Body of pancreas (tissue), 4 donors: ENCODE measurements around the gene CHCHD6. TPM values are rescaled to one million over a fixed set of nuclear protein-coding genes. Genes with fewer than 3 reads are reported as not detected.
A peak's percentile ranks its signal among the peaks of the same experiment; 100 is the strongest.

Source experiments
- ATAC-seq: fragments of 150-250 bp; one replicate; pipeline ENCODE4 v1.9.1; 2016
- DNase-seq, 4 donors: peaks; one replicate each; pipeline ENCODE4 v3.0.0-alpha.2; 2019
- H3K27ac ChIP-seq, 4 donors: fragments of 200-600 bp; sonication (generic); 1 replicate in 3 of 4; 2 replicates in 1 of 4; pipeline versions ENCODE4 v1.5.1 to v1.6.1; 2016 to 2019; ENCODE audit warnings: mild to moderate bottlenecking in 1 of 4, mixed read lengths in 1 of 4, moderate library complexity in 1 of 4
- H3K27me3 ChIP-seq, 2 donors: fragments of 200-600 bp; sonication (generic); one replicate each; pipeline ENCODE4 v1.6.0; 2016; ENCODE audit warnings: mild to moderate bottlenecking in 1 of 2
- H3K36me3 ChIP-seq, 2 donors: fragments of 200-600 bp; sonication (generic); replicated peaks in 1 of 2; 2 replicates each; pipeline ENCODE4 v1.5.1; 2016; ENCODE audit warnings: low read depth in 2 of 2; ENCODE audit not compliant: insufficient read depth in 1 of 2
- H3K4me1 ChIP-seq: fragments of 200-600 bp; sonication (generic); one replicate; pipeline ENCODE4 v1.6.0; 2016
- H3K4me3 ChIP-seq, 2 donors: fragments of 200-600 bp; sonication (generic); 1 replicate in 1 of 2; 2 replicates in 1 of 2; pipeline ENCODE4 v1.5.1; 2016 to 2019
- H3K9me3 ChIP-seq, 3 donors: fragments of 200-600 bp; sonication (generic); 1 replicate in 2 of 3; 2 replicates in 1 of 3; pipeline ENCODE4 v1.5.1; 2016
- CTCF ChIP-seq, 7 experiments: fragments of 450-650 bp in 4 of 7; fragments of 200-600 bp in 3 of 7; sonication (generic) in 3 of 7; IDR thresholded peaks; one replicate each; pipeline ENCODE4 v1.5.1; 2016 to 2019; ENCODE audit warnings: antibody characterized with exemption in 7 of 7
- POLR2A ChIP-seq, 3 donors: fragments of 450-650 bp; IDR thresholded peaks; one replicate each; pipeline ENCODE4 v1.6.1; 2016; ENCODE audit warnings: antibody characterized with exemption in 3 of 3, mild to moderate bottlenecking in 2 of 3
- WGBS, 2 donors: methylation state at CpG; one replicate each; pipeline ENCODE4 v1.1.5; 2017; 5-methylcytosine and 5-hydroxymethylcytosine counted together
- intact Hi-C: fragments of 100-400 bp; cut with DNase I; formaldehyde crosslinking; loops from one replicate; pipeline ENCODE4 v1.15.1; 2023
- total RNA-seq, 2 donors: library from RNA; depleted of rRNA; stranded (reverse); fragments of >200 nt; gene quantifications; one replicate each; pipeline ENCODE4 v1.1.0, GENCODE V29; 2016

CHCHD6 gene
- total RNA-seq, 2 donors from 2014 or later, result 0.66 to 10.9 TPM

GRCh38 chr3:126777366-126777765, 73.3 kb downstream of the CHCHD6 start:
- no peaks in the 10 kb centered on the region for H3K27me3 ChIP-seq
- H3K36me3 ChIP-seq, result no peaks in the 10 kb centered on the region
- intact Hi-C loops, result no loop called here
- H3K27ac ChIP-seq, result no peak overlapping the region
- no peak overlapping the region for H3K4me3 ChIP-seq
- ATAC-seq (no peak), DNase-seq (no peak)
- TF ChIP-seq CTCF (IDR thresholded peaks at IDR 0.05) (no peak), POLR2A (IDR thresholded peaks at IDR 0.05) (no peak)
- no peaks in the 10 kb centered on the region for H3K4me1 ChIP-seq
- WGBS, 2 donors, result 90 to 96% methylated on average over 3 of the region's 3 CpGs
- H3K9me3 ChIP-seq, result no peaks in the 10 kb centered on the region

- 50% methylated on average over 1 of the region's 1 CpG for WGBS, 2 donors
- H3K27me3 ChIP-seq, result no peaks in the 10 kb centered on the region
- ATAC-seq (no peak), DNase-seq (no peak)
- no peaks in the 10 kb centered on the region for H3K36me3 ChIP-seq
- no peaks in the 10 kb centered on the region for H3K4me1 ChIP-seq
- no peak for TF ChIP-seq POLR2A (IDR thresholded peaks at IDR 0.05)
- TF ChIP-seq CTCF (IDR thresholded peaks at IDR 0.05), result no peak
- H3K27ac ChIP-seq, result no peak overlapping the region
- no peaks in the 10 kb centered on the region for H3K9me3 ChIP-seq
- intact Hi-C loops, result no loop called here
- no peak overlapping the region for H3K4me3 ChIP-seq
Measured at GRCh38 chr3:126780666-126781065, 76.6 kb downstream of the CHCHD6 start.

DNA sequence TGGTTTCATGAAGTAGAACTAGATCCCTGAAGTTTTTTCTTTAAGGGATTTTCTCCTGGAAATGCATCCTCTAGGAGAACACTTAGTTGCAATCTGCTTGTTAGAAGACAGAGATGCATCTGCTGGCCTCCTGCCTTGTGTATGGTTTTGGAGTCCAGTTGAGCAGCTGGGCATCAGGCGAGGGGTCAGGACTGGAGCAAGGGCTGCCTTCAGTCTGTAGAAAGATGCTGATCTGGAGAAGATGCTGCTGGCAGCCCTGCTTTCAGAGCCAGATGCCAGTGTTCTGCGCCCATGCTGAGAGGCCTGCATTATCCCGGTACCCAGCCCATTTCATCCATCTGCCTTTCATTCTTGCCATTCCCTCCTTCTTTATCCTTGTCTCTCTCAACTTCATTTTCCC, 77.4 kb downstream of the CHCHD6 start:
- 90 to 92% methylated on average over 3 of the region's 3 CpGs for WGBS, 2 donors
- intact Hi-C loops, result no loop called here

GRCh38 chr3:126781889-126782491, 78.0 kb downstream of the CHCHD6 start:
- Histone ChIP-seq H3K4me1 (no peaks in the 10 kb centered on the region), H3K9me3 (no peaks in the 10 kb centered on the region), H3K27ac (no peak overlapping the region), H3K36me3 (no peaks in the 10 kb centered on the region), H3K27me3 (no peaks in the 10 kb centered on the region), H3K4me3 (no peak overlapping the region)
- no peak for DNase-seq
- TF ChIP-seq POLR2A (IDR thresholded peaks at IDR 0.05) (no peak), CTCF (IDR thresholded peaks at IDR 0.05) (no peak)
- intact Hi-C loops, result no loop called here
- no peak for ATAC-seq
- WGBS, 2 donors, result 81 to 86% methylated on average over 12 of the region's 12 CpGs

More for the DNA sequence above, 77.4 kb downstream of the CHCHD6 start:
- ATAC-seq (no peak), DNase-seq (no peak)
- no peak overlapping the region for H3K27ac ChIP-seq
- H3K4me3 ChIP-seq, result no peak overlapping the region
- no peaks in the 10 kb centered on the region for H3K36me3 ChIP-seq
- no peaks in the 10 kb centered on the region for H3K27me3 ChIP-seq
- no peaks in the 10 kb centered on the region for H3K4me1 ChIP-seq
- TF ChIP-seq POLR2A (IDR thresholded peaks at IDR 0.05) (no peak), CTCF (IDR thresholded peaks at IDR 0.05) (no peak)
- H3K9me3 ChIP-seq, result no peaks in the 10 kb centered on the region

DNA sequence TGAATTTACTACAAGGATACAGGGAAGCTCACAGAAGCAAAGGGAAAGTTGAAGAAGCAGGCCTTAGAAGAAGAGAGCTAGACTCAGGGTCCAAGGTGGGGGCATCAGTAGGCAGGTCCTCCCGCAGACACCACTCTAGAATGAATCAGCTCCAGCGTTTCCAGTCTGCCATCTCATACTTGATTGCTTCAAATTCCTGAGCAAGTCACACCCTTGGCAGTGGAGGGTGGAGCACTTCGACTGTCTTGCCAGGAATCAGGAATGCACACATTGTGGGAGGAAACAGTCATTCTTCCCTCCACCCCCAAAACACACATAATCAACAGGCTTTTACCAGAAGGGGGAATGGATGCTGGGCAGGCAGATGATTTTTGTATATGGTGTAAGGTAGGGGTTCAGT, 78.5 kb downstream of the CHCHD6 start:
- H3K27me3 ChIP-seq, result no peaks in the 10 kb centered on the region
- no peak for TF ChIP-seq CTCF (IDR thresholded peaks at IDR 0.05)
- no peak for TF ChIP-seq POLR2A (IDR thresholded peaks at IDR 0.05)
- WGBS, 2 donors, result 78 to 79% methylated on average over 3 of the region's 3 CpGs
- H3K4me3 ChIP-seq, result no peak overlapping the region
- intact Hi-C loops, result no loop called here
- H3K36me3 ChIP-seq, result no peaks in the 10 kb centered on the region
- H3K9me3 ChIP-seq, result no peaks in the 10 kb centered on the region
- no peak overlapping the region for H3K27ac ChIP-seq
- ATAC-seq, result no peak
- peak in 1 of 4 donors; percentile 12 for DNase-seq
- H3K4me1 ChIP-seq, result no peaks in the 10 kb centered on the region
